ENCODE results near the gene NSA2. TPM values are rescaled to one million over a fixed set of nuclear protein-coding genes. Genes with fewer than 3 reads are reported as not detected.
A peak's percentile ranks its signal among the peaks of the same experiment; 100 is the strongest.
"Not testable (repeated sequence)": the region's sequence is repeated elsewhere in the genome, so short reads cannot be mapped to it uniquely, and the experiment has no call there.

Gene NSA2
- total RNA-seq, 1 donor from 2014 or later = 77.2 TPM

DNA sequence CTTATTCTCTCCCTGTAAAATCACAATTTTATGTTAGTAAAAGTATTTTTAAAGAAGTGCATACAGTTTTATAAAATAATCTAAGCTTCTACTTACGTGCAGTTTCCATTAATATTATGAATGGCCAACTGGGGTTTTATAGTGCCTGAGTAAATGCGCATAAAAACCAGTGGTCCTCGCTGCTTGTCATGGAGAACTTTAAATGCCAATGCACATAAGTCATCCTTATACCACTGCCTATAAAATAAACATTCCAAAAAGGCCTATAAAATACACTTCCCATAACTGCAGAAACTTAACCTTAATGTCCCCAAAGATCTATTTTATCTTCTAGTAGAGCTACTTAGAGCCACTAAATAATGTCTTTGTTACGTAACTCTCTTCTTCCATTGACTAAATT is 28.6 kb upstream of the NSA2 start:
- no peak for DNase-seq (ENCODE audit: extremely low spot score, unreplicated experiment)
- Mint-ChIP-seq H3K27me3 (no peaks in the 10 kb centered on the region), H3K4me3 (no peak overlapping the region), H3K36me3 (peaks cover 15% of the 10 kb centered on the region), H3K4me1 (ENCODE audit: unreplicated experiment) (no peaks in the 10 kb centered on the region), H3K9me3 (no peaks in the 10 kb centered on the region), H3K27ac (no peak overlapping the region)
- TF ChIP-seq, protein P1, sequence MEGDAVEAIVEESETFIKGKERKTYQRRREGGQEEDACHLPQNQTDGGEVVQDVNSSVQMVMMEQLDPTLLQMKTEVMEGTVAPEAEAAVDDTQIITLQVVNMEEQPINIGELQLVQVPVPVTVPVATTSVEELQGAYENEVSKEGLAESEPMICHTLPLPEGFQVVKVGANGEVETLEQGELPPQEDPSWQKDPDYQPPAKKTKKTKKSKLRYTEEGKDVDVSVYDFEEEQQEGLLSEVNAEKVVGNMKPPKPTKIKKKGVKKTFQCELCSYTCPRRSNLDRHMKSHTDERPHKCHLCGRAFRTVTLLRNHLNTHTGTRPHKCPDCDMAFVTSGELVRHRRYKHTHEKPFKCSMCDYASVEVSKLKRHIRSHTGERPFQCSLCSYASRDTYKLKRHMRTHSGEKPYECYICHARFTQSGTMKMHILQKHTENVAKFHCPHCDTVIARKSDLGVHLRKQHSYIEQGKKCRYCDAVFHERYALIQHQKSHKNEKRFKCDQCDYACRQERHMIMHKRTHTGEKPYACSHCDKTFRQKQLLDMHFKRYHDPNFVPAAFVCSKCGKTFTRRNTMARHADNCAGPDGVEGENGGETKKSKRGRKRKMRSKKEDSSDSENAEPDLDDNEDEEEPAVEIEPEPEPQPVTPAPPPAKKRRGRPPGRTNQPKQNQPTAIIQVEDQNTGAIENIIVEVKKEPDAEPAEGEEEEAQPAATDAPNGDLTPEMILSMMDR (conservative IDR thresholded peaks at IDR 0.05) = no peak

DNA sequence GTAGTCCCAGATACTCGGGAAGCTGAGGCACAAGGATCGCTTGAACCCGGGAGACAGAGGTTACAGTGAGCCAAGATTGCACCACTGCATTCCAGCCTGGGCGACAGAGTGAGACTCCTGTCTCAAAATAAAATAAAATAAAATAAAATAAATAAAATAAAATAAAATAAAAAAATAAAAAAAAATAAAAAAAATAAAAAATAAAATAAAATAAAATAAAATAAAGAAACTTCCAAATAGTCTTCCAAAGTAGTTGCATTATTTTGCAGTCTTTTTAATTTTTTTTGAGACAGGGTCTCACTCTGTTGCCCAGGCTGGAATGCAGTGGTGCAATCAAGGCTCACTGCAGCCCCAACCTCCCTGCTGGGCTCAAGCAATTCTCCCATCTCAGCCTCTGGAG is 18.3 kb upstream of the NSA2 start:
- H3K27me3 Mint-ChIP-seq; H3K9me3 Mint-ChIP-seq; H3K4me3 Mint-ChIP-seq; H3K27ac Mint-ChIP-seq; H3K4me1 Mint-ChIP-seq (ENCODE audit: unreplicated experiment); DNase-seq (ENCODE audit: extremely low spot score, unreplicated experiment): not testable (repeated sequence)
- peaks cover 42% of the 10 kb centered on the region for H3K36me3 Mint-ChIP-seq

DNA sequence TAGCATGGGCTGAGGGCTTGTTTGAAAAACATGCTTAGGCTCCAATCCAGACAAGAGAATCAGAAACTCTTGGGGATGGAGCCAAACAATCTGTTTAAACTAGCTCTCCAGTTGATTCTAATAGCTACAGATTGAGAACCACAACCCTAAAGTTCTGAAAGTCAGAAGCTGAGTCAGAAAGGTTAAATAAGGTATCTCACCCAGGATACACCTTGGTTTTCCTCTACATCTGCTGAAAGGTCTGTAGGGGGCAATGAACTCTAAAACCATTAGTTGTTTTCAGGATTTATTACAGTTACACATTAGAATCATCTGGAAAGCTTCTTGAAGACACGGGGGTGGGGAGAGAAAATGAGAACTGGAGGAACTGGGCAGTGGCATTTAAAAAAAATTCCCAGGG is 5.8 kb upstream of the NSA2 start:
- H3K4me3 Mint-ChIP-seq = no peak overlapping the region
- peaks cover 9% of the 10 kb centered on the region for H3K4me1 Mint-ChIP-seq (ENCODE audit: unreplicated experiment)
- DNase-seq (ENCODE audit: extremely low spot score, unreplicated experiment) = no peak
- H3K36me3 Mint-ChIP-seq = peaks cover 25% of the 10 kb centered on the region
- H3K27ac Mint-ChIP-seq = no peak overlapping the region
- no peaks in the 10 kb centered on the region for H3K27me3 Mint-ChIP-seq
- no peaks in the 10 kb centered on the region for H3K9me3 Mint-ChIP-seq
- TF ChIP-seq, protein P1 (conservative IDR thresholded peaks at IDR 0.05) = no peak

- peaks cover 13% of the 10 kb centered on the region for H3K36me3 Mint-ChIP-seq
- no peak overlapping the region for H3K4me3 Mint-ChIP-seq
- H3K9me3 Mint-ChIP-seq = no peaks in the 10 kb centered on the region
- H3K27me3 Mint-ChIP-seq = no peaks in the 10 kb centered on the region
- H3K4me1 Mint-ChIP-seq (ENCODE audit: unreplicated experiment) = peaks cover 12% of the 10 kb centered on the region
- H3K27ac Mint-ChIP-seq = no peak overlapping the region
- DNase-seq (ENCODE audit: extremely low spot score, unreplicated experiment) = no peak
- TF ChIP-seq, protein P1 (conservative IDR thresholded peaks at IDR 0.05) = no peak
These were observed 4.5 kb upstream of the NSA2 start for GRCh38 chr5:74762599-74762998.

- DNase-seq (ENCODE audit: extremely low spot score, unreplicated experiment) = no peak
- TF ChIP-seq, protein P1 (conservative IDR thresholded peaks at IDR 0.05) = no peak
- Mint-ChIP-seq H3K27ac (no peak overlapping the region), H3K9me3 (no peaks in the 10 kb centered on the region), H3K4me3 (no peak overlapping the region), H3K27me3 (no peaks in the 10 kb centered on the region), H3K4me1 (ENCODE audit: unreplicated experiment) (peaks cover 12% of the 10 kb centered on the region), H3K36me3 (peaks cover 6% of the 10 kb centered on the region)
These were observed 3.5 kb upstream of the NSA2 start for GRCh38 chr5:74763504-74763903.

- peaks cover 12% of the 10 kb centered on the region for H3K4me1 Mint-ChIP-seq (ENCODE audit: unreplicated experiment)
- TF ChIP-seq, protein P1 (conservative IDR thresholded peaks at IDR 0.05) = no peak
- peak overlapping the region; percentile 100 for H3K4me3 Mint-ChIP-seq
- no peaks in the 10 kb centered on the region for H3K27me3 Mint-ChIP-seq
- no peak for DNase-seq (ENCODE audit: extremely low spot score, unreplicated experiment)
- H3K9me3 Mint-ChIP-seq = no peaks in the 10 kb centered on the region
- H3K27ac Mint-ChIP-seq = peak overlapping the region; percentile 83
- H3K36me3 Mint-ChIP-seq = peaks cover 9% of the 10 kb centered on the region
These were observed 1.8 kb upstream of the NSA2 start for GRCh38 chr5:74765201-74765600.
